Endodermal cell (in vitro differentiated cells): ENCODE data around the gene GINS1. TPM values are rescaled to one million over a fixed set of nuclear protein-coding genes. Genes with fewer than 3 reads are reported as not detected.

Experiments
- DNase-seq: peaks from one replicate; pipeline ENCODE4 v3.0.0-alpha.2; 2017
- H3K27ac ChIP-seq: 2 replicates; pipeline ENCODE4 v1.5.1; 2013; ENCODE audit warnings: mild to moderate bottlenecking, low read depth, low read length, moderate library complexity
- H3K27me3 ChIP-seq: 2 replicates; pipeline ENCODE4 v1.6.1; 2013; ENCODE audit warnings: mild to moderate bottlenecking, low read length, moderate library complexity; ENCODE audit not compliant: insufficient read depth, control insufficient read depth, poor library complexity, severe bottlenecking
- H3K36me3 ChIP-seq: 2 replicates; pipeline ENCODE4 v1.7.0; 2013; ENCODE audit warnings: mild to moderate bottlenecking, low read length, moderate library complexity; ENCODE audit not compliant: control insufficient read depth, insufficient read depth
- H3K4me1 ChIP-seq: one replicate; pipeline ENCODE4 v1.7.0; 2013; ENCODE audit warnings: low read length; ENCODE audit not compliant: control insufficient read depth, insufficient read depth
- H3K4me3 ChIP-seq: 2 replicates; pipeline ENCODE4 v1.5.1; 2013; ENCODE audit warnings: mild to moderate bottlenecking, low read length, moderate library complexity
- H3K9ac ChIP-seq: 2 replicates; pipeline ENCODE4 v1.6.1; 2013; ENCODE audit warnings: mild to moderate bottlenecking, low read length, moderate library complexity; ENCODE audit not compliant: poor library complexity, severe bottlenecking; ENCODE audit errors: extremely low read depth
- H3K9me3 ChIP-seq: 2 replicates; pipeline ENCODE4 v1.6.1; 2013; ENCODE audit warnings: mild to moderate bottlenecking, low read length, moderate library complexity; ENCODE audit not compliant: control insufficient read depth
- H3K27ac Mint-ChIP-seq: 2 replicates; pipeline ENCODE4 v1.8.0; 2020; ENCODE audit warnings: mixed read lengths
- H3K27me3 Mint-ChIP-seq: 2 replicates; pipeline ENCODE4 v1.8.0; 2021; ENCODE audit warnings: mild to moderate bottlenecking, mixed read lengths; ENCODE audit not compliant: insufficient read depth
- H3K36me3 Mint-ChIP-seq: 2 replicates; pipeline ENCODE4 v1.8.0; 2020; ENCODE audit warnings: low read depth, mixed read lengths
- H3K4me1 Mint-ChIP-seq: 2 replicates; pipeline ENCODE4 v1.8.0; 2020; ENCODE audit warnings: mixed read lengths
- H3K4me3 Mint-ChIP-seq: 2 replicates; pipeline ENCODE4 v1.8.0; 2020; ENCODE audit warnings: mild to moderate bottlenecking, moderate library complexity, mixed read lengths
- H3K9me3 Mint-ChIP-seq: 2 replicates; pipeline ENCODE4 v1.8.0; 2020; ENCODE audit warnings: mild to moderate bottlenecking, mixed read lengths
- CTCF ChIP-seq: fragments of 200-600 bp; sonication (generic); conservative IDR thresholded peaks from 2 replicates; pipeline ENCODE4 v1.5.0; 2021; ENCODE audit warnings: antibody characterized with exemption, mild to moderate bottlenecking
- WGBS, 2 experiments: methylation state at CpG; one replicate each; pipeline versions ENCODE4 v1.1.5 to v1.1.7; 2013; ENCODE audit warnings: missing lambda C conversion rate in 2 of 2, mixed read lengths in 1 of 2; ENCODE audit not compliant: insufficient coverage in 1 of 2, insufficient read length in 1 of 2; 5-methylcytosine and 5-hydroxymethylcytosine counted together
- total RNA-seq, 2 donors: library from RNA; stranded (reverse); fragmentation: NEBNext Ultra II Directional in 1 of 2; extraction: Animal tissue kit (Norgen Biotek cat#: 25700) in 1 of 2; gene quantifications; 2 replicates in 1 of 2; 3 replicates in 1 of 2; pipeline ENCODE4 v1.2.1, GENCODE V29; 2021

The GINS1 gene
- total RNA-seq, 2 donors from 2014 or later, result 40.2 to 48.6 TPM

DNA sequence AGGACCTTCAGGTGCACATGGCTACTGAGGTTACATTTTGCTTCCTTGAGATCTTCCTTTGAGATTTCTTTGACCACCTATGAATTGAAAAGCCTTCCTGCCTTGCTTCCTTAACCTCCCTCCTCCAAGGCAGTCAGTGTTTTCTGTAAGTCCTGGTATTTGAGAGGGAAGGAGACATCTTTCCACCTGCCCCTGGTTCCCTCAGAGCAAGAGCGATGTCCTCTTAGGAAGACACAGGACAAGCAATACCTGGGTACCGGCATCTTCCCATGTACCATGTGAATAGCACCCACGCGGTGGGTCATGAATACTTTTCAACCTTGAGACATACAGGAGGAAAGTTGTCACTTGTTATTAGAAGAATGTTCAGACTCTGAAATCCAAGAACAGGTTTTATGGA, 37.1 kb downstream of the GINS1 start:
- Histone ChIP-seq H3K27me3 (no peaks in the 10 kb centered on the region), H3K9me3 (peaks cover 3% of the 10 kb centered on the region), H3K27ac (no peak overlapping the region), H3K36me3 (peaks cover 92% of the 10 kb centered on the region), H3K9ac (no peak overlapping the region), H3K4me3 (no peak overlapping the region), H3K4me1 (no peaks in the 10 kb centered on the region)
- 98 to 100% methylated on average over 1 to 4 of the region's 4 CpGs for WGBS, 2 experiments
- TF ChIP-seq CTCF, result no peak
- no peaks in the 10 kb centered on the region for H3K27me3 Mint-ChIP-seq
- H3K4me1 Mint-ChIP-seq, result no peaks in the 10 kb centered on the region
- H3K4me3 Mint-ChIP-seq, result no peak overlapping the region
- no peak overlapping the region for H3K27ac Mint-ChIP-seq
- H3K36me3 Mint-ChIP-seq, result peaks cover 74% of the 10 kb centered on the region
- no peak for DNase-seq
- H3K9me3 Mint-ChIP-seq, result no peaks in the 10 kb centered on the region

GRCh38 chr20:25447671-25448070, 40.2 kb downstream of the GINS1 start:
- H3K4me1 ChIP-seq, result no peaks in the 10 kb centered on the region
- WGBS, 2 experiments, result 83 to 88% methylated on average over 4 to 6 of the region's 6 CpGs
- Mint-ChIP-seq H3K27me3 (no peaks in the 10 kb centered on the region), H3K9me3 (no peaks in the 10 kb centered on the region), H3K27ac (no peak overlapping the region), H3K4me1 (no peaks in the 10 kb centered on the region), H3K36me3 (peaks cover 78% of the 10 kb centered on the region), H3K4me3 (no peak overlapping the region)
- H3K9ac ChIP-seq, result no peak overlapping the region
- H3K36me3 ChIP-seq, result peaks cover 88% of the 10 kb centered on the region
- TF ChIP-seq CTCF, result no peak
- no peak overlapping the region for H3K4me3 ChIP-seq
- DNase-seq, result no peak
- H3K27ac ChIP-seq, result no peak overlapping the region
- peaks cover 3% of the 10 kb centered on the region for H3K9me3 ChIP-seq
- H3K27me3 ChIP-seq, result no peaks in the 10 kb centered on the region

GRCh38 chr20:25452333-25452732, 44.9 kb downstream of the GINS1 start:
- H3K9me3 Mint-ChIP-seq, result no peaks in the 10 kb centered on the region
- WGBS, 2 experiments, result 89 to 100% methylated on average over 3 to 4 of the region's 6 CpGs
- DNase-seq, result peak; percentile 28
- H3K4me3 Mint-ChIP-seq, result no peak overlapping the region
- H3K27me3 Mint-ChIP-seq, result no peaks in the 10 kb centered on the region
- no peak overlapping the region for H3K4me3 ChIP-seq
- no peaks in the 10 kb centered on the region for H3K4me1 Mint-ChIP-seq
- H3K27ac Mint-ChIP-seq, result no peak overlapping the region
- peaks cover 80% of the 10 kb centered on the region for H3K36me3 ChIP-seq
- H3K36me3 Mint-ChIP-seq, result peaks cover 80% of the 10 kb centered on the region
- no peaks in the 10 kb centered on the region for H3K4me1 ChIP-seq
- peaks cover 3% of the 10 kb centered on the region for H3K9me3 ChIP-seq
- no peak overlapping the region for H3K27ac ChIP-seq
- H3K9ac ChIP-seq, result no peak overlapping the region
- no peak for TF ChIP-seq CTCF
- no peaks in the 10 kb centered on the region for H3K27me3 ChIP-seq
